HTR-8/SVneo (cell line): Measurements from ENCODE around the gene KRT84.

Source experiments
- DNase-seq: peaks from one replicate; pipeline ENCODE4 v3.0.0; 2011; ENCODE audit warnings: low spot score, mixed read lengths; ENCODE audit not compliant: insufficient read length
- FAIRE-seq: peaks from 2 replicates; lab custom pipeline; 2011; peaks lifted over from hg19 to GRCh38; lab: Jason Lieb, UNC

KRT84 gene

GRCh38 chr12:52363111-52363679, 22.3 kb downstream of the KRT84 start:
- FAIRE-seq: no peak

DNA sequence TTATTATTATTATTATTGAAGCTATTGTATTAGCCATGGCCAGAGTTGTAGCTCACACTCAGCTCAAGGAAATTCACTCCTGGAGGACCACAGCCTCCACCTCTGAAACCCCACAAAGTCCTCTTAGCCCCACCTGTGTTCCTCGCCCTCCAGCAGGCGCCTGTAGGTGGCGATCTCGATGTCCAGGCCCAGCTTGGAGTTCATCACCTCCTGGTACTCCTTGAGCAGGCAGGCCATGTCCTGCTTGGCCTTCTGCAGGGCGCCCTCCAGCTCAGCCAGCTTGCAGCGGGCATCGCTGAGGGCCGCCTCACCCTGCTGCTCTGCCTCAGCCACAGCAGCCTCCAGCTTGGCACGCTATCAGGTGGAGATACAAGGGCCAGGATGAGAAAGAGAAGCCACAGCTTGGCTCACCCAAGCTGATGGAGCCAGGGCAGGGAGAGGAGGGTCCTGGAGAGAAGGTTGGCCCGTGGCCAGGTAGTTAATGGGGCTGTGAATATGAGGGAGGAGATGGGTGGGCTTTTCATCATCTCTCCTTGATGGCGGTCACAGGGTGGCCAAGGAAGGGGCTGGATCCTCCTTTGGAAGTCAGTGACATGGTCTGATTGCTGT, 23.2 kb downstream of the KRT84 start:
- DNase-seq: no peak
- no peak for FAIRE-seq

More at GRCh38 chr12:52363111-52363679, 22.3 kb downstream of the KRT84 start:
- no peak for DNase-seq

GRCh38 chr12:52361553-52361952, 23.9 kb downstream of the KRT84 start:
- DNase-seq (no peak), FAIRE-seq (no peak)

DNA sequence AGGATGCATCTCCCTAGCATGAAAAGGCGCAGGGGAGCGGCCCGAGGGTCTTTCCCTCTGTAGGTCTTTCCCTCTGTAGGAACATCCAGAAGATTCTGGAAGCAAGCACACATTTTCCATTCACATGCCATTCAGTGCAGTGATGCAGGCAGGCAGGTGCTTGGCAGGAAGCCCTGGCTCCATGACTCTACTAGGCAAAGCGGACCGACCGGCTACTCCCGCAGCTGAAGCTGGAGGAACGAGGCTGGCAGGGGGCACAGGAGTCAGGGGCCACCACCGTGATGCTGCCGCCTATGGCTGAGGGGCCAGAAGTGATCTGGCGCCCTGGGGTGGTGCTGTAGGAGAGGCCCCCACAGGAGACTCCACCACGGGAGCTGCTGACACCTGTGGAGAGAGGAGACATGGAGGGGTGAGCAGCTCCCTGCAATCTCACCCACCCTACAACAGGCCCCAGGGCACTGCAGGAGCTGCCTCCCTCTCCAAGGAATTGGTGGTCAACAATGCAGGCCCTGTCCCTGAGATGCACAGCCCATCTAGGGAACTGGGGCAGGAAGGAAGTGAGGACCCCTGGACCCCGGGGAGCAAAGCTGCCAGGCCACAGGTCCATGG, 24.7 kb downstream of the KRT84 start:
- DNase-seq (no peak), FAIRE-seq (no peak)

GRCh38 chr12:52360106-52360662, 25.3 kb downstream of the KRT84 start:
- DNase-seq: no peak
- no peak for FAIRE-seq

GRCh38 chr12:52359621-52360061, 25.8 kb downstream of the KRT84 start:
- DNase-seq (no peak), FAIRE-seq (no peak)

- FAIRE-seq (no peak), DNase-seq (peak; percentile 45)
Observed at GRCh38 chr12:52358575-52359350, 26.7 kb downstream of the KRT84 start.

GRCh38 chr12:52356762-52357580, 28.5 kb downstream of the KRT84 start:
- DNase-seq (no peak), FAIRE-seq (no peak)

GRCh38 chr12:52356031-52356761, 29.3 kb downstream of the KRT84 start:
- DNase-seq (no peak), FAIRE-seq (no peak)

- FAIRE-seq: no peak
- DNase-seq: no peak
Observed at GRCh38 chr12:52355176-52355575, 30.3 kb downstream of the KRT84 start.

GRCh38 chr12:52354200-52354599, 31.3 kb downstream of the KRT84 start:
- DNase-seq (no peak), FAIRE-seq (no peak)

GRCh38 chr12:52353766-52354165, 31.7 kb downstream of the KRT84 start:
- DNase-seq (no peak), FAIRE-seq (no peak)

- FAIRE-seq (no peak), DNase-seq (no peak)
Observed at GRCh38 chr12:52352951-52353350, 32.5 kb downstream of the KRT84 start.

DNA sequence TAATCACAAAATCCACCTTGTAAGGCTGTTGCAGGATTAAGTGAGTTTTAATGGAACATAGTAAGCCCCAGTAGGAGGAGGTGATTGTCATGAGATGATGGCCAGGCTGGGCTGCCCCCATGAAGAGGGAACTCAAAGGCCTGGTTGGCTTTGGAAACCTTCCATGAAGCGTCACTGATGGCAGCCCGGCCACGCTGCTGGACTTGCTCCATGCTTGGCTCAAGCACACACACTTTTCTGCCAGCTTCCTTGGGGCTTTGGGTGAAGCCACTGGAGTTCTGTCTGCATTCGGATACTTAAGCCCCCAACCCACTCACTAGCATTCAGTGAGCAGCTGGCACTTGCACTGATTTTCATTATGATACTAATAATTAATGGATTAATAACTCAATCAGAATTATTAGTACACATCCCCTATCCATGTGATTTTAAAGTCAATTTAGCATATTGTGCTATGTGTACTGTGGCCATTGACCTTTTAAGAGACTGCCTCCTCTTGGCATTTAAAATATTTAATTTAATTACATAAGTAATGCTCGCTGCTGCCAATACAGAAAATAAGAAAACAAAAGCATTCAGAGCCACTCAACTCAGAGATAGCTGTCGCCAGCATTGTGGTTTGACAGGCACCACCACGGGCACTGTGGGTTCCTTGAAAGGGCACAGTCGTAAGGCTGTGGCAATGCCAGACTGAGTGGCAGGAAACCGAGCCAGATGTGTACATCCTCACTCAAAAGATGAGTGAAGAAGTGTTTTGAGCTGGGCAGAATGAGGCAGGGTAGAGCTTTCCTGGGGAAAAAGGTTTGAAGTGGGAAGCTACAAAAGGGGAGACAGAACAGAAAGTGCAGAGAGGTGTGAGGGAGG, 34.0 kb downstream of the KRT84 start:
- FAIRE-seq (no peak), DNase-seq (no peak)

- FAIRE-seq (no peak), DNase-seq (no peak)
Observed at GRCh38 chr12:52350786-52351185, 34.7 kb downstream of the KRT84 start.

DNA sequence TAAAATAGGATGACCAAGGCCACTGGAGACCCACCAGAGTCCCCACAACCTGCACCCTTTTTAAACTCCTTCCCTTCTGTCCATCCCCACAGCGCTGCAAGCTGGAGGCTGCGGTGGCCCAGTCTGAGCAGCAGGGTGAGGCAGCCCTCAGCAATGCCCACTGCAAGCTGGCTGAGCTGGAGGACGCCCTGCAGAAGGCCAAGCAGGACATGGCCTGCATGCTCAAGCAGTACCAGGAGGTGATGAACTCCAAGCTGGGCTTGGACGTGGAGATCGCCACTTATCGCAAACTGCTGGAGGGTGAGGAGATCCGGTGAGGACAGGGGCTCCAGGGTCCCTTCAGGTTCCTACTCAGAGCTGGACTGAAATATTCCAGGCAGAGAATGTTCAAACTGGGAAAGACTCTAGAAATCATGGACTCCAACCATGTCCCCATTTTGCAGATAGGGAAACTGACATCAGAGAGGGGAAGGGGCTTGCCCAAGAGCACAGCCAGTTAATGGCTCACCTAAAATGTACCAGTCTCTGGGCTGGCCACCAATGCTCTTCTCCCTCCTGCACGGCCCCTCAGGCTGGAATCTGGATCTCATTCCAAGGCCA, 35.3 kb downstream of the KRT84 start:
- no peak for FAIRE-seq

DNA sequence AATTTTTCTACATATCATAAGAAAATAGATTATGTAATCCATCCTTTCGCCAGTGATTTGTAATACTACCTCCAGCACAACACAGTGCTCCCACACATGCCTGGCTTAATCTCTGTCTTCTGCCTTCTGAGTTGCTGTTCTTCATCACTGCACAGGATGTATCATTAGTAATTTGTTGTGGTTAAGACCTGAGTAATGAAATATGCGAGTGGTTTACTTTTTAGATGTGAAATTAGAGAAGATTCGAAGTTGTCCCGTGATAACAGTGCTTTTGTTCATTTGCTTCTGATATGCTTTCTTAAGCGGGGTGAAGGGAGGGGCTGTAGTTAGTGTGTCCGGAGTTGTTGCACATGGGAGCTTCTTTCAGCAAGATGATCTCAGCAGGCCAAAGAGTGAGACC, 36.3 kb downstream of the KRT84 start:
- FAIRE-seq (no peak), DNase-seq (no peak)

More for the DNA sequence above, 35.3 kb downstream of the KRT84 start:
- DNase-seq: no peak
